Glutamatergic neuron (in vitro differentiated cells): ENCODE data around the gene OTULIN. TPM values are rescaled to one million over a fixed set of nuclear protein-coding genes. Genes with fewer than 3 reads are reported as not detected.

Experiments
- DNase-seq: peaks from one replicate; pipeline ENCODE4 v3.0.0; 2022
- H3K27ac Mint-ChIP-seq: one replicate; pipeline ENCODE4 v1.8.0; 2020; ENCODE audit warnings: mild to moderate bottlenecking, mixed read lengths, inconsistent platforms; ENCODE audit not compliant: unreplicated experiment
- H3K27me3 Mint-ChIP-seq: one replicate; pipeline ENCODE4 v1.8.0; 2020; ENCODE audit warnings: mild to moderate bottlenecking, moderate library complexity, mixed read lengths, inconsistent platforms; ENCODE audit not compliant: unreplicated experiment
- H3K36me3 Mint-ChIP-seq: one replicate; pipeline ENCODE4 v1.8.0; 2020; ENCODE audit warnings: mild to moderate bottlenecking, mixed read lengths, inconsistent platforms; ENCODE audit not compliant: unreplicated experiment
- H3K4me1 Mint-ChIP-seq: one replicate; pipeline ENCODE4 v1.8.0; 2020; ENCODE audit warnings: mild to moderate bottlenecking, low read depth, mixed read lengths, inconsistent platforms; ENCODE audit not compliant: unreplicated experiment
- H3K4me3 Mint-ChIP-seq: one replicate; pipeline ENCODE4 v1.8.0; 2020; ENCODE audit warnings: mild to moderate bottlenecking, mixed read lengths, inconsistent platforms; ENCODE audit not compliant: unreplicated experiment
- H3K9me3 Mint-ChIP-seq: one replicate; pipeline ENCODE4 v1.8.0; 2020; ENCODE audit warnings: mild to moderate bottlenecking, moderate library complexity, mixed read lengths, inconsistent platforms; ENCODE audit not compliant: unreplicated experiment
- CTCF ChIP-seq: fragments of 200-600 bp; sonication (generic); IDR thresholded peaks from one replicate; pipeline ENCODE4 v1.5.0; 2021; ENCODE audit not compliant: partially characterized antibody, unreplicated experiment
- total RNA-seq: library from RNA; stranded (reverse); fragmentation: NEBNext Ultra II Directional; extraction: Animal tissue kit (Norgen Biotek cat#: 25700); gene quantifications from one replicate; pipeline ENCODE4 v1.2.1, GENCODE V29; 2021; ENCODE audit not compliant: unreplicated experiment

Gene OTULIN
- total RNA-seq, 1 donor from 2014 or later, result 17.7 TPM

GRCh38 chr5:14683906-14684455 lies 19.5 kb downstream of the OTULIN start:
- no peaks in the 10 kb centered on the region for H3K36me3 Mint-ChIP-seq
- no peak for TF ChIP-seq CTCF

DNA sequence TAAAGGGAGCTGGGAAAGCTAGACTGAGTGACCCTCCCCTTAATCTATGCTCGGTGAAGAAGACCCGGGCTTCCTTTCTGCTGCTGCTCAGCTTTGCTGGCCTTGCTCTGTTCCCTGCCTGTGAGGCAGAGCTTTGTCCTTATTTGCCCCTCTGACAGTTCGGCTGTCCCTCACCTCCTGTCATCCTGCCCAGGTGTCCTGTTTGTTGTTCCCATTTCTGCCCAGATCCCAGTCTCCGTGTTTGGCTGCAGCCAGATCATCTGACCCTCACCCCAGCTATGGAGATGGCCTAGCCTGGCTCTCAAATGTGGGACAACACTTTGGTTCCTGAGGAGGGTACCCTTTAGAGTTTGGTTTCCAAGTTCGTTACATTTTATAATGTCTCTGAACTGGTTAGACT lies 20.2 kb downstream of the OTULIN start:
- peak overlapping the region; percentile 47 for H3K4me3 Mint-ChIP-seq
- no peak for TF ChIP-seq CTCF
- peaks cover 2% of the 10 kb centered on the region for H3K36me3 Mint-ChIP-seq
- no peaks in the 10 kb centered on the region for H3K27me3 Mint-ChIP-seq
- H3K9me3 Mint-ChIP-seq, result peaks cover 3% of the 10 kb centered on the region
- H3K27ac Mint-ChIP-seq, result peak overlapping the region; percentile 44
- DNase-seq, result no peak
- H3K4me1 Mint-ChIP-seq, result peaks cover 8% of the 10 kb centered on the region

More at GRCh38 chr5:14683906-14684455, 19.5 kb downstream of the OTULIN start:
- Mint-ChIP-seq H3K9me3 (peaks cover 4% of the 10 kb centered on the region), H3K4me3 (no peak overlapping the region), H3K27ac (no peak overlapping the region), H3K4me1 (peaks cover 8% of the 10 kb centered on the region), H3K27me3 (no peaks in the 10 kb centered on the region)
- no peak for DNase-seq

DNA sequence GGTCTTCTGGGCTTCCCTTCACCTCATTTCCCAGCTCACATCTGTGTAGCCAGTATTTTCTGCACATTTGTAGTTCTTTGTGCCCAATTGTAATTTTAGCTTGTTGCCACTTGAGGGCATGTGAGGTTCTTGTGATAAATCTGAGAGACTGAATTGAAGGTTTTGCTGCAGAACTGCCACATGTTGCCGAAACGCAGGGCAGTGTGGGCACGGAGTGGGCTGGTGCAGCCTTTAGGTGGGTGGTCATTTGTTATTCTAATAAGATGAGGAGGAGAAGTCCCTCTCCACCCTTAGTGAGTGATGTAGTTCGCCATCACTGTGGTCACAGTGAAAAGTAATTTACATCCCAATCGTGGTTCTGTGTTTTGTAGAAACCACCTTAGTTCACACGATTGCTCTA lies 21.2 kb downstream of the OTULIN start:
- H3K27ac Mint-ChIP-seq, result peak overlapping the region; percentile 31
- TF ChIP-seq CTCF, result peak; percentile 80
- H3K27me3 Mint-ChIP-seq, result no peaks in the 10 kb centered on the region
- H3K4me3 Mint-ChIP-seq, result no peak overlapping the region
- H3K36me3 Mint-ChIP-seq, result peaks cover 12% of the 10 kb centered on the region
- peaks cover 3% of the 10 kb centered on the region for H3K9me3 Mint-ChIP-seq
- DNase-seq, result no peak
- H3K4me1 Mint-ChIP-seq, result peaks cover 8% of the 10 kb centered on the region

- no peak overlapping the region for H3K27ac Mint-ChIP-seq
- H3K4me1 Mint-ChIP-seq, result peaks cover 8% of the 10 kb centered on the region
- H3K36me3 Mint-ChIP-seq, result peaks cover 13% of the 10 kb centered on the region
- peaks cover 3% of the 10 kb centered on the region for H3K9me3 Mint-ChIP-seq
- no peaks in the 10 kb centered on the region for H3K27me3 Mint-ChIP-seq
- no peak for TF ChIP-seq CTCF
- no peak for DNase-seq
- no peak overlapping the region for H3K4me3 Mint-ChIP-seq
These were observed 22.0 kb downstream of the OTULIN start for GRCh38 chr5:14686517-14686916.

DNA sequence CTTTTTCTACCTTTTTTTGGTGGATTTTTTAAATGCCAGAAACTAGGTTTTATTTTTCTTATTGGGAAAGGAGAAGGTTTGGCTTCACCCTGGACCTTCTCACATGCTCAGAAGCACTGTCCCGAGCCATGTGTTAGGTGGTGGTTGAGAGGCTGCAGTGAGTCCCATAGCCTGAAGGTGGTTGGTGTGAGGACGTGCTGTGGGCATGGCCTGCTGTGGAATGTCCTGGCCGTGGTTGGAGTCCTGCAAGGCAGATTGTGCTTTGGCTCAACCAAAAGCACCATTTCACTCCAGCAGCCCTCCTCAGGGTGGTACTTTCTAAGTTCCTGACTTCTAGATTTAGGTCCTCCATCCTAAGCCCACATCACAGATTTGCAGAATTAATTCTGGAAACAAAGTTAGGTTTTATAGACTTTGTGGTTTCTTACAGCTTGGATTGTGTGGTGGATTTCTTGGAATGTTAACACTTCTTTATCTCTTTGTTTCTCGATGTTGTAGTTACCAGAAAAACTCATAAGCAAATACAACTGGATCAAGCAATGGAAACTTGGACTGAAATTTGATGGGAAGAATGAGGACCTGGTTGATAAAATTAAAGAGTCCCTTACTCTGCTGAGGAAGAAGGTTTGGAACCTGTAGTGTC lies 22.6 kb downstream of the OTULIN start:
- no peak for TF ChIP-seq CTCF
- Mint-ChIP-seq H3K4me3 (no peak overlapping the region), H3K4me1 (peaks cover 8% of the 10 kb centered on the region), H3K36me3 (peaks cover 13% of the 10 kb centered on the region), H3K27ac (no peak overlapping the region), H3K27me3 (no peaks in the 10 kb centered on the region), H3K9me3 (peaks cover 3% of the 10 kb centered on the region)
- DNase-seq, result no peak
